DMS53 treated with DMSO at 0.1 percent for 48 hours (cell line): ENCODE results near the gene TXNL4A.
"Not testable (repeated sequence)": the region's sequence is repeated elsewhere in the genome, so short reads cannot be mapped to it uniquely, and the experiment has no call there.

Source experiments
- DNase-seq: peaks from one replicate; lab custom pipeline; 2025; ENCODE audit not compliant: unreplicated experiment; lab: John Stamatoyannopoulos, UW

Gene TXNL4A

GRCh38 chr18:79999701-80000100 is 11.3 kb upstream of the TXNL4A start:
- DNase-seq, result not testable (repeated sequence)

GRCh38 chr18:79991494-79991893 is 3.1 kb upstream of the TXNL4A start:
- DNase-seq, result no peak

- DNase-seq, result no peak
Measured at GRCh38 chr18:79989195-79989497, 783 bp upstream of the TXNL4A start.

- DNase-seq, result peak; percentile 54
Measured at GRCh38 chr18:79988071-79988450, 302 bp downstream of the TXNL4A start.

GRCh38 chr18:79987566-79987965 is 797 bp downstream of the TXNL4A start:
- DNase-seq, result no peak

GRCh38 chr18:79986726-79987125 is 1.6 kb downstream of the TXNL4A start:
- DNase-seq, result no peak

- DNase-seq, result no peak
Measured at GRCh38 chr18:79985172-79985571, 3.2 kb downstream of the TXNL4A start.

- no peak for DNase-seq
Measured at GRCh38 chr18:79983793-79984192, 4.6 kb downstream of the TXNL4A start.

- no peak for DNase-seq
Measured at GRCh38 chr18:79983253-79983652, 5.1 kb downstream of the TXNL4A start.

GRCh38 chr18:79982736-79983135 is 5.6 kb downstream of the TXNL4A start:
- DNase-seq, result no peak

- DNase-seq, result no peak
Measured at GRCh38 chr18:79980585-79980984, 7.8 kb downstream of the TXNL4A start.

- DNase-seq, result no peak
Measured at GRCh38 chr18:79979843-79980242, 8.5 kb downstream of the TXNL4A start.

- DNase-seq, result no peak
Measured at GRCh38 chr18:79975985-79976680, 12.2 kb downstream of the TXNL4A start.

GRCh38 chr18:79975043-79975442 is 13.3 kb downstream of the TXNL4A start:
- DNase-seq, result no peak

GRCh38 chr18:79974025-79974654 is 14.2 kb downstream of the TXNL4A start:
- no peak for DNase-seq

GRCh38 chr18:79973517-79973916 is 14.8 kb downstream of the TXNL4A start:
- DNase-seq, result no peak

- no peak for DNase-seq
Measured at GRCh38 chr18:79972720-79973119, 15.6 kb downstream of the TXNL4A start.

GRCh38 chr18:79971986-79972385 is 16.4 kb downstream of the TXNL4A start:
- no peak for DNase-seq

- DNase-seq, result no peak
Measured at GRCh38 chr18:79971211-79971952, 17.0 kb downstream of the TXNL4A start.

- no peak for DNase-seq
Measured at GRCh38 chr18:79970419-79971133, 17.8 kb downstream of the TXNL4A start.

GRCh38 chr18:79965119-79965902 is 23.1 kb downstream of the TXNL4A start:
- peak; percentile 86 for DNase-seq
